Measurements from ENCODE around the gene CCNG1.

Gene CCNG1

GRCh38 chr5:163475411-163475810 is 38.0 kb downstream of the CCNG1 start:
- Histone ChIP-seq H3K4me2 (ENCODE audit: low read length) (no peak overlapping the region), H3K9me2 (ENCODE audit: low read depth, low read length) (no peaks in the 10 kb centered on the region), H3K79me2 (ENCODE audit: insufficient read depth, low read length) (no peaks in the 10 kb centered on the region), H3K9ac (ENCODE audit: low read length) (no peak overlapping the region), H3K36me3 (ENCODE audit: insufficient read depth, low read length) (peaks cover 97% of the 10 kb centered on the region), H3K4me3 (ENCODE audit: low read depth, low read length, poor library complexity, severe bottlenecking) (no peak overlapping the region), H2AFZ (ENCODE audit: low read length) (no peak overlapping the region), H3K27me3 (ENCODE audit: insufficient read depth, low read length) (no peaks in the 10 kb centered on the region), H3K4me1 (ENCODE audit: insufficient read depth, low read length, severe bottlenecking) (no peaks in the 10 kb centered on the region), H3K27ac (ENCODE audit: low read depth, low read length, poor library complexity, severe bottlenecking) (no peak overlapping the region), H4K20me1 (ENCODE audit: insufficient read depth, low read length) (no peaks in the 10 kb centered on the region), H3F3A (ENCODE audit: insufficient read depth, low read length) (no peaks in the 10 kb centered on the region; the same call in 1 of the 2 replicates), H3K9me3 (ENCODE audit: low read length) (no peaks in the 10 kb centered on the region)
- TF ChIP-seq EZH2 (IDR thresholded peaks at IDR 0.05; ENCODE audit: borderline replicate concordance, low read length) (no peak), CTCF (IDR thresholded peaks at IDR 0.05; ENCODE audit: low read length) (no peak)

- no peaks in the 10 kb centered on the region for H3K9me2 ChIP-seq (ENCODE audit: low read depth, low read length)
- no peak overlapping the region for H2AFZ ChIP-seq (ENCODE audit: low read length)
- H3K27me3 ChIP-seq (ENCODE audit: insufficient read depth, low read length), result no peaks in the 10 kb centered on the region
- peaks cover 93% of the 10 kb centered on the region for H3K36me3 ChIP-seq (ENCODE audit: insufficient read depth, low read length)
- H3K4me1 ChIP-seq (ENCODE audit: insufficient read depth, low read length, severe bottlenecking), result no peaks in the 10 kb centered on the region
- no peaks in the 10 kb centered on the region for H3K79me2 ChIP-seq (ENCODE audit: insufficient read depth, low read length)
- H3F3A ChIP-seq (ENCODE audit: insufficient read depth, low read length), result no peaks in the 10 kb centered on the region; the same call in 1 of the 2 replicates
- H3K4me2 ChIP-seq (ENCODE audit: low read length), result no peak overlapping the region
- no peaks in the 10 kb centered on the region for H4K20me1 ChIP-seq (ENCODE audit: insufficient read depth, low read length)
- TF ChIP-seq EZH2 (IDR thresholded peaks at IDR 0.05; ENCODE audit: borderline replicate concordance, low read length) (no peak), CTCF (IDR thresholded peaks at IDR 0.05; ENCODE audit: low read length) (no peak)
- no peak overlapping the region for H3K9ac ChIP-seq (ENCODE audit: low read length)
- no peak overlapping the region for H3K4me3 ChIP-seq (ENCODE audit: low read depth, low read length, poor library complexity, severe bottlenecking)
- no peak overlapping the region for H3K27ac ChIP-seq (ENCODE audit: low read depth, low read length, poor library complexity, severe bottlenecking)
- no peaks in the 10 kb centered on the region for H3K9me3 ChIP-seq (ENCODE audit: low read length)
Measured at GRCh38 chr5:163478126-163478981, 41.0 kb downstream of the CCNG1 start.

- Histone ChIP-seq H3F3A (ENCODE audit: insufficient read depth, low read length) (no peaks in the 10 kb centered on the region; the same call in 1 of the 2 replicates), H3K27ac (ENCODE audit: low read depth, low read length, poor library complexity, severe bottlenecking) (no peak overlapping the region), H3K36me3 (ENCODE audit: insufficient read depth, low read length) (peaks cover 95% of the 10 kb centered on the region), H3K4me1 (ENCODE audit: insufficient read depth, low read length, severe bottlenecking) (no peaks in the 10 kb centered on the region), H3K9ac (ENCODE audit: low read length) (no peak overlapping the region), H3K9me3 (ENCODE audit: low read length) (no peaks in the 10 kb centered on the region), H3K4me3 (ENCODE audit: low read depth, low read length, poor library complexity, severe bottlenecking) (no peak overlapping the region), H4K20me1 (ENCODE audit: insufficient read depth, low read length) (no peaks in the 10 kb centered on the region), H3K27me3 (ENCODE audit: insufficient read depth, low read length) (no peaks in the 10 kb centered on the region), H2AFZ (ENCODE audit: low read length) (no peak overlapping the region), H3K79me2 (ENCODE audit: insufficient read depth, low read length) (no peaks in the 10 kb centered on the region), H3K9me2 (ENCODE audit: low read depth, low read length) (no peaks in the 10 kb centered on the region), H3K4me2 (ENCODE audit: low read length) (no peak overlapping the region)
- TF ChIP-seq CTCF (IDR thresholded peaks at IDR 0.05; ENCODE audit: low read length) (no peak), EZH2 (IDR thresholded peaks at IDR 0.05; ENCODE audit: borderline replicate concordance, low read length) (no peak)
Measured at GRCh38 chr5:163478982-163479271, 41.5 kb downstream of the CCNG1 start.
